Mesendoderm (in vitro differentiated cells): ENCODE measurements around the gene NTF3.

Experiments used
- DNase-seq: peaks from one replicate; pipeline ENCODE4 v3.0.0; 2013
- H2AK5ac ChIP-seq: 2 replicates; pipeline ENCODE4 v1.6.1; 2013; ENCODE audit warnings: low read length, inconsistent platforms
- H2BK120ac ChIP-seq: 2 replicates; pipeline ENCODE4 v1.6.1; 2013; ENCODE audit warnings: low read depth, mild to moderate bottlenecking, low read length, moderate library complexity, mixed read lengths
- H2BK15ac ChIP-seq: replicated peaks from 2 replicates; pipeline ENCODE4 v1.6.1; 2013; ENCODE audit warnings: low read depth, mild to moderate bottlenecking, moderate library complexity
- H2BK5ac ChIP-seq: 2 replicates; pipeline ENCODE4 v1.6.1; 2013; ENCODE audit warnings: low read length, inconsistent platforms
- H3K18ac ChIP-seq: 2 replicates; pipeline ENCODE4 v1.6.1; 2013; ENCODE audit warnings: mild to moderate bottlenecking, low read length, mixed read lengths
- H3K23ac ChIP-seq: one replicate; pipeline ENCODE4 v1.6.1; 2013; ENCODE audit warnings: low read length
- H3K27ac ChIP-seq: 2 replicates; pipeline ENCODE4 v1.5.1; 2013; ENCODE audit warnings: low read depth, mild to moderate bottlenecking, inconsistent platforms, low read length, moderate library complexity
- H3K27me3 ChIP-seq: 2 replicates; pipeline ENCODE4 v1.6.1; 2013; ENCODE audit warnings: low read length, control low read depth, mild to moderate bottlenecking, inconsistent platforms; ENCODE audit not compliant: insufficient read depth, poor library complexity
- H3K36me3 ChIP-seq: 2 replicates; pipeline ENCODE4 v1.6.1; 2013; ENCODE audit warnings: low read length, inconsistent platforms; ENCODE audit not compliant: control insufficient read depth, insufficient read depth
- H3K4ac ChIP-seq: one replicate; pipeline ENCODE4 v1.6.1; 2013; ENCODE audit warnings: low read depth, mild to moderate bottlenecking, low read length, moderate library complexity
- H3K4me1 ChIP-seq: 2 replicates; pipeline ENCODE4 v1.6.1; 2013; ENCODE audit warnings: low read depth, low read length, inconsistent platforms; ENCODE audit not compliant: control insufficient read depth
- H3K4me2 ChIP-seq: 2 replicates; pipeline ENCODE4 v1.6.1; 2013; ENCODE audit warnings: low read length
- H3K4me3 ChIP-seq: 2 replicates; pipeline ENCODE4 v1.5.1; 2013; ENCODE audit warnings: mild to moderate bottlenecking, low read length
- H3K56ac ChIP-seq: one replicate; pipeline ENCODE4 v1.6.1; 2013; ENCODE audit warnings: low read length
- H3K79me1 ChIP-seq: 2 replicates; pipeline ENCODE4 v1.6.1; 2013; ENCODE audit warnings: low read length, inconsistent platforms
- H3K79me2 ChIP-seq: 2 replicates; pipeline ENCODE4 v1.6.1; 2013; ENCODE audit warnings: mild to moderate bottlenecking, low read length; ENCODE audit not compliant: control insufficient read depth, insufficient read depth
- H3K9ac ChIP-seq: 2 replicates; pipeline ENCODE4 v1.6.1; 2013; ENCODE audit warnings: low read length, inconsistent platforms
- H4K5ac ChIP-seq: one replicate; pipeline ENCODE4 v1.6.1; 2013; ENCODE audit warnings: low read length
- H4K8ac ChIP-seq: one replicate; pipeline ENCODE4 v1.6.1; 2013; ENCODE audit warnings: low read depth, mild to moderate bottlenecking, control low read depth, low read length, moderate library complexity
- WGBS: extraction: QIAGEN DNeasy Blood & Tissue Kit; methylation state at CpG from one replicate; pipeline ENCODE4 v1.1.7; 2013; ENCODE audit warnings: low lambda C conversion rate, missing lambda C conversion rate; ENCODE audit not compliant: insufficient coverage; ENCODE audit errors: extremely low coverage; 5-methylcytosine and 5-hydroxymethylcytosine counted together

NTF3 gene

GRCh38 chr12:5461966-5462365, 30.1 kb downstream of the NTF3 start:
- no peaks in the 10 kb centered on the region for H3K27me3 ChIP-seq
- no peaks in the 10 kb centered on the region for H3K36me3 ChIP-seq
- no peak overlapping the region for H3K18ac ChIP-seq
- H4K5ac ChIP-seq: no peak overlapping the region
- no peak overlapping the region for H3K27ac ChIP-seq
- H3K79me2 ChIP-seq: no peaks in the 10 kb centered on the region
- peaks cover 2% of the 10 kb centered on the region for H3K4me1 ChIP-seq
- H3K79me1 ChIP-seq: no peaks in the 10 kb centered on the region
- H3K56ac ChIP-seq: no peak overlapping the region
- no peak overlapping the region for H4K8ac ChIP-seq
- no peak overlapping the region for H2BK120ac ChIP-seq
- no peak overlapping the region for H2BK15ac ChIP-seq
- no peak overlapping the region for H3K23ac ChIP-seq
- no peak overlapping the region for H3K9ac ChIP-seq
- H2BK5ac ChIP-seq: no peak overlapping the region
- no peak overlapping the region for H3K4me2 ChIP-seq
- H3K4ac ChIP-seq: no peak overlapping the region
- H2AK5ac ChIP-seq: no peak overlapping the region
- WGBS: 100% methylated on average over 1 of the region's 1 CpG
- H3K4me3 ChIP-seq: no peak overlapping the region
- DNase-seq: peak; percentile 20

GRCh38 chr12:5464096-5464495, 32.2 kb downstream of the NTF3 start:
- Histone ChIP-seq H3K4me3 (no peak overlapping the region), H3K18ac (no peak overlapping the region), H4K8ac (no peak overlapping the region), H2BK15ac (no peak overlapping the region), H3K27me3 (no peaks in the 10 kb centered on the region), H2AK5ac (no peak overlapping the region), H3K9ac (no peak overlapping the region), H3K79me1 (no peaks in the 10 kb centered on the region), H3K56ac (no peak overlapping the region), H4K5ac (no peak overlapping the region), H3K4ac (no peak overlapping the region), H3K4me1 (no peaks in the 10 kb centered on the region), H3K36me3 (no peaks in the 10 kb centered on the region), H3K79me2 (no peaks in the 10 kb centered on the region), H3K4me2 (no peak overlapping the region), H2BK5ac (no peak overlapping the region), H3K23ac (no peak overlapping the region), H3K27ac (no peak overlapping the region), H2BK120ac (no peak overlapping the region)
- no CpG with 5 or more reads among the region's 2 CpGs for WGBS
- no peak for DNase-seq

- Histone ChIP-seq H3K4me3 (no peak overlapping the region), H3K18ac (no peak overlapping the region), H3K9ac (no peak overlapping the region), H3K56ac (no peak overlapping the region), H3K27me3 (no peaks in the 10 kb centered on the region), H3K23ac (no peak overlapping the region), H2BK5ac (no peak overlapping the region), H3K36me3 (no peaks in the 10 kb centered on the region), H4K5ac (no peak overlapping the region), H2BK120ac (no peak overlapping the region), H3K27ac (no peak overlapping the region), H4K8ac (no peak overlapping the region), H3K79me2 (no peaks in the 10 kb centered on the region), H3K4me1 (no peaks in the 10 kb centered on the region), H3K4me2 (no peak overlapping the region), H2AK5ac (no peak overlapping the region), H3K79me1 (no peaks in the 10 kb centered on the region), H2BK15ac (no peak overlapping the region), H3K4ac (no peak overlapping the region)
- no CpG with 5 or more reads among the region's 6 CpGs for whole genome bisulfite sequencing
- no peak for DNase-seq
These were observed 33.5 kb downstream of the NTF3 start for GRCh38 chr12:5465384-5465783.

GRCh38 chr12:5466521-5466960, 34.6 kb downstream of the NTF3 start:
- H2BK5ac ChIP-seq: no peak overlapping the region
- no peak overlapping the region for H4K8ac ChIP-seq
- no peaks in the 10 kb centered on the region for H3K79me1 ChIP-seq
- H3K4me3 ChIP-seq: no peak overlapping the region
- H3K27ac ChIP-seq: no peak overlapping the region
- H2BK120ac ChIP-seq: no peak overlapping the region
- DNase-seq: no peak
- no peak overlapping the region for H2AK5ac ChIP-seq
- H3K27me3 ChIP-seq: no peaks in the 10 kb centered on the region
- H2BK15ac ChIP-seq: no peak overlapping the region
- no peak overlapping the region for H3K23ac ChIP-seq
- H3K4ac ChIP-seq: no peak overlapping the region
- H3K9ac ChIP-seq: no peak overlapping the region
- H3K79me2 ChIP-seq: no peaks in the 10 kb centered on the region
- no peak overlapping the region for H3K4me2 ChIP-seq
- no peak overlapping the region for H3K56ac ChIP-seq
- WGBS: no CpG with 5 or more reads among the region's 5 CpGs
- H3K4me1 ChIP-seq: no peaks in the 10 kb centered on the region
- no peaks in the 10 kb centered on the region for H3K36me3 ChIP-seq
- no peak overlapping the region for H3K18ac ChIP-seq
- no peak overlapping the region for H4K5ac ChIP-seq

- Histone ChIP-seq H3K4me2 (no peak overlapping the region), H3K23ac (no peak overlapping the region), H3K4me1 (no peaks in the 10 kb centered on the region), H4K8ac (no peak overlapping the region), H2BK15ac (no peak overlapping the region), H3K4ac (no peak overlapping the region), H3K18ac (no peak overlapping the region), H3K56ac (no peak overlapping the region), H3K36me3 (no peaks in the 10 kb centered on the region), H2BK120ac (no peak overlapping the region), H3K27me3 (no peaks in the 10 kb centered on the region), H3K4me3 (no peak overlapping the region), H3K79me1 (no peaks in the 10 kb centered on the region), H3K27ac (no peak overlapping the region), H2BK5ac (no peak overlapping the region), H3K9ac (no peak overlapping the region), H4K5ac (no peak overlapping the region), H2AK5ac (no peak overlapping the region), H3K79me2 (no peaks in the 10 kb centered on the region)
- DNase-seq: no peak
- no CpG with 5 or more reads among the region's 2 CpGs for WGBS
These were observed 36.0 kb downstream of the NTF3 start for GRCh38 chr12:5467931-5468330.

- Histone ChIP-seq H2BK15ac (no peak overlapping the region), H3K27me3 (no peaks in the 10 kb centered on the region), H3K79me1 (no peaks in the 10 kb centered on the region), H2BK120ac (no peak overlapping the region), H3K4me1 (no peaks in the 10 kb centered on the region), H3K79me2 (no peaks in the 10 kb centered on the region), H3K18ac (no peak overlapping the region), H4K8ac (no peak overlapping the region), H3K56ac (no peak overlapping the region), H3K4me2 (no peak overlapping the region), H2BK5ac (no peak overlapping the region), H3K36me3 (no peaks in the 10 kb centered on the region), H4K5ac (no peak overlapping the region), H2AK5ac (no peak overlapping the region), H3K4ac (no peak overlapping the region), H3K4me3 (no peak overlapping the region), H3K23ac (no peak overlapping the region), H3K27ac (no peak overlapping the region), H3K9ac (no peak overlapping the region)
- DNase-seq: no peak
- WGBS: no CpG with 5 or more reads among the region's 7 CpGs
These were observed 38.3 kb downstream of the NTF3 start for GRCh38 chr12:5470221-5470620.
